ENCODE data around the gene USE1.

USE1 gene

GRCh38 chr19:17266026-17266425, 50.9 kb downstream of the USE1 start:
- TF ChIP-seq, protein P1, sequence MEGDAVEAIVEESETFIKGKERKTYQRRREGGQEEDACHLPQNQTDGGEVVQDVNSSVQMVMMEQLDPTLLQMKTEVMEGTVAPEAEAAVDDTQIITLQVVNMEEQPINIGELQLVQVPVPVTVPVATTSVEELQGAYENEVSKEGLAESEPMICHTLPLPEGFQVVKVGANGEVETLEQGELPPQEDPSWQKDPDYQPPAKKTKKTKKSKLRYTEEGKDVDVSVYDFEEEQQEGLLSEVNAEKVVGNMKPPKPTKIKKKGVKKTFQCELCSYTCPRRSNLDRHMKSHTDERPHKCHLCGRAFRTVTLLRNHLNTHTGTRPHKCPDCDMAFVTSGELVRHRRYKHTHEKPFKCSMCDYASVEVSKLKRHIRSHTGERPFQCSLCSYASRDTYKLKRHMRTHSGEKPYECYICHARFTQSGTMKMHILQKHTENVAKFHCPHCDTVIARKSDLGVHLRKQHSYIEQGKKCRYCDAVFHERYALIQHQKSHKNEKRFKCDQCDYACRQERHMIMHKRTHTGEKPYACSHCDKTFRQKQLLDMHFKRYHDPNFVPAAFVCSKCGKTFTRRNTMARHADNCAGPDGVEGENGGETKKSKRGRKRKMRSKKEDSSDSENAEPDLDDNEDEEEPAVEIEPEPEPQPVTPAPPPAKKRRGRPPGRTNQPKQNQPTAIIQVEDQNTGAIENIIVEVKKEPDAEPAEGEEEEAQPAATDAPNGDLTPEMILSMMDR (IDR thresholded peaks at IDR 0.05; ENCODE audit: low read depth, low read length), result no peak
- no peak for DNase-seq (ENCODE audit: low read depth in 2 of 2)
- no peak overlapping the region for H3K4me3 ChIP-seq (replicated peaks in 1 of 2; ENCODE audit: low read depth in 2 of 2, low read length in 2 of 2)

DNA sequence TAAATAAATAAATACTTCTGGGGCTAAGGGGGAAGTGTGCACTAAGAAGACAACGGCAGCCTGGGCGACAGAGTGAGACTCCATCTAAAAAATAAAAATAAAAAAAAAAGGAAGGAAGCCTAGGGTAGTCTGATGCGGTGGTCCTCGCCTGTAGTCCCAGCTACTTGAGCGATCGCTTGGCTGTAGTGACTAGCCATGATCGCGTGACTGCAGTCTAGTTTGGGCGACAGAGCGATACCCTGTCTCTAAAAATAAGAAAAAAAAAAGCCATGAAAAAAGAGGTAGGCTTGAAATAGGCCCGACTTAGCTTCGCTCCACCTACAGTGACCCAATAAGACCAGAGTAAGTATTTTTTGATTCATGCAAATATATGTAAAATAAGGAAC, 51.4 kb downstream of the USE1 start:
- DNase-seq (ENCODE audit: low read depth in 2 of 2), result no peak
- TF ChIP-seq, protein P1 (IDR thresholded peaks at IDR 0.05; ENCODE audit: low read depth, low read length), result no peak
- H3K4me3 ChIP-seq (replicated peaks in 1 of 2; ENCODE audit: low read depth in 2 of 2, low read length in 2 of 2), result no peak overlapping the region

DNA sequence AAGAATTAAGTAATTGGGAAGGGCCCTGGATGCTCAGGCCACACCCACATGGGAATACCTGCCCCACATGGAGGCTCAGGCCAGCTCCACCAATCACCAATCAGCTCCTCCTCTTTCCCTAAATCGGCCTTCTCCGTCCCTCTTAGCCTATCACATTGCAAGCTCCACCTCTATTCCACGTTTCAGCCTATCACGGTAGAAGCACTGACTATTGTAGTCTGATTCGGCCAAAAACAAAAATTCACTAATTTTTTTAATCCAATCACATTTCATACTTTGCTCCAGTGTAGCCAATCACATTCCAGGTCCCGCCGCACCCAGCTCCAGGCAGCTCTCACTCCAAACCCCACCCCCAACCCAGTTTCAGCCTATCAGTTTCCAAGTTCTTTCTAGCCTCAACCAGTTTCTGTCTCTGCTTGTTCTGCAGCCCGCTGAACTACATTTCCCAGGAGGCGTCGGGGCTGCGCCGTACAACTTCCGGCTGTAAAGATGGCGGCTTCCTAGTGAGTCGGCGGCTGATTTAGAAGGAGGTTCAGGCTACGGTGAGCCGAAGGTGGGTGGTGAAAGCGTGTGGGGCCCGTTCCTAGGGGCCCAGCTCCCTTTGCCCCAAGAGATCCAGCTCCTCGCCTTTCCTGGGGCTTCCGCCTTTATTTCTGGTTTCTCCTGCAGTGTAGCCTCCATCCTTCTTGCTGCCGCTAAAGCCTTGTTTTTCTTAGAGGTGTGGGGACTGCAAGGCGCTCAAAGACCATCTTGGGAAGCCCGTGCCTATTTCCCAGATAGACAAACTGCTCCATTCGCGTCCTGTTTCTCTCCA, 52.0 kb downstream of the USE1 start, which contains the start of gene BABAM1:
TSS of gene BABAM1 (plus strand) at position 469 of the 814 bp plus-strand sequence. CDS start 1,364 bp downstream, outside the sequence.
- peak; percentile 99 for DNase-seq (ENCODE audit: low read depth in 2 of 2)
- H3K4me3 ChIP-seq (replicated peaks in 1 of 2; ENCODE audit: low read depth in 2 of 2, low read length in 2 of 2), result peak within 1 kb of the TSS; percentile 90 to 97
- TF ChIP-seq, protein P1 (IDR thresholded peaks at IDR 0.05; ENCODE audit: low read depth, low read length), result no peak

DNA sequence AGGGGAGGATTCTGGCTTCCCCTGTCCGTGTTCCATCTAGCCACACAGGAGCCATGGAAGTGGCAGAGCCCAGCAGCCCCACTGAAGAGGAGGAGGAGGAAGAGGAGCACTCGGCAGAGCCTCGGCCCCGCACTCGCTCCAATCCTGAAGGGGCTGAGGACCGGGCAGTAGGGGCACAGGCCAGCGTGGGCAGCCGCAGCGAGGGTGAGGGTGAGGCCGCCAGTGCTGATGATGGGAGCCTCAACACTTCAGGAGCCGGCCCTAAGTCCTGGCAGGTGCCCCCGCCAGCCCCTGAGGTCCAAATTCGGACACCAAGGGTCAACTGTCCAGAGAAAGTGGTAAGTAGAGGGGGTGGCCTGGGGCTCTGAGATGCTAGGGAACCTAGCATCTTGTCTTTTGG, 53.6 kb downstream of the USE1 start:
- TF ChIP-seq, protein P1 (IDR thresholded peaks at IDR 0.05; ENCODE audit: low read depth, low read length), result no peak
- no peak overlapping the region for H3K4me3 ChIP-seq (replicated peaks in 1 of 2; ENCODE audit: low read depth in 2 of 2, low read length in 2 of 2)
- no peak for DNase-seq (ENCODE audit: low read depth in 2 of 2)
